CMK (cell line): ENCODE measurements around the gene SYNC.
"Not testable (repeated sequence)": the region's sequence is repeated elsewhere in the genome, so short reads cannot be mapped to it uniquely, and the experiment has no call there.

ENCODE experiments used
- DNase-seq: peaks from one replicate; pipeline ENCODE4 v3.0.0-alpha.2; 2010; ENCODE audit warnings: low read depth

The SYNC gene

DNA sequence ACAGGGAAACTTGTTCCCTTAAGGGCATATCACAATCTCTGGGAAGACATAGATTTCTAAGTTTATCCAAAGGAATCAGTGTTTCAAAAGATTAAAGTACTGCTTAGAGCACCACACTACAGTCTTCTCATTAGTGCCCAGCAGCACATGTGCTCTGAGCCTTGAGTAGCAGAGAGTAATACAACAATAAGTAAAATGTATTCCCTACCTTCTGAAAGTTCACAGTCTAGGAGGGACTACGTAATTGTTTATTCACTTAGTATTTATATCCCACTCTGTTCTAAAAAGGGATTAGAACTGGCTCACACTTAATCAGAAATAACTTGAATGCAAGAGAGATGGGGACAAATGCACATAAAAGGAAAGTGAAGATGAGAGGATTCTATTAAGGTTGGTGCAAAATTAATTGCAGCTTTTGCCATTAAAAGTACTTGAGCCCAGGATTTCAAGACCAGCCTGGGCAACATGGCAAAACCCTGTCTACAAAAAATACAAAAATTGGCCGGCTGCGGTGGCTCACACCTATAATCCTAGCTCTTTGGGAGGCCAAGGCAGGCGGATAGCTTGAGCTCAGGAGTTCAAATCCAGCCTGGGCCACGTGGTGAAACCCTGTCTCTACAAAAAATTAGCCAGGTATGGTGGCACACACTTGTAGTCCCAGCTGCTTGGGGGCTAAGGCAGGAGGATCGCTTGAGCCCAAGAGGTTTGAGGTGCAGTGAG lies 9.0 kb downstream of the SYNC start:
- DNase-seq, result no peak

DNA sequence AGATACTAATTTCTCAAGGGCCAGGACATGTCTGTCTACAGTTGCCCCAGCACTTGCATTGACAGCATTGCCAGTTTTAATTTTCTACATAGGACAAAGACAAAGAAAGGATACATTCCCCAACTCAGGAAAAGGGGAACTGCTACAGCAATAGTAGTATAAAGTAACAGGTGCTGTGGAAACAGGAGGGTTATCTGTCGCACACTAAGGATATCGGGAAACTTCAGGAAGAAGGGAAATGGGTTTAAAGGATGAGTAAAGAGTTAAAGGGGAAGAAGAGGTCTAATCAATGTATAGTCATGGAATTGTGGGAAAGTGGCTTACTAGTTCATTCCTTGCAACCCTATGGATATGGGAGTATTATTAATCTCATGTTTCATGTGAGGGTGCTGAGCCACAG lies 16.2 kb downstream of the SYNC start:
- no peak for DNase-seq

- no peak for DNase-seq
These were observed 17.1 kb downstream of the SYNC start for GRCh38 chr1:32685498-32685897.

GRCh38 chr1:32684167-32684811 lies 18.3 kb downstream of the SYNC start:
- DNase-seq, result no peak

DNA sequence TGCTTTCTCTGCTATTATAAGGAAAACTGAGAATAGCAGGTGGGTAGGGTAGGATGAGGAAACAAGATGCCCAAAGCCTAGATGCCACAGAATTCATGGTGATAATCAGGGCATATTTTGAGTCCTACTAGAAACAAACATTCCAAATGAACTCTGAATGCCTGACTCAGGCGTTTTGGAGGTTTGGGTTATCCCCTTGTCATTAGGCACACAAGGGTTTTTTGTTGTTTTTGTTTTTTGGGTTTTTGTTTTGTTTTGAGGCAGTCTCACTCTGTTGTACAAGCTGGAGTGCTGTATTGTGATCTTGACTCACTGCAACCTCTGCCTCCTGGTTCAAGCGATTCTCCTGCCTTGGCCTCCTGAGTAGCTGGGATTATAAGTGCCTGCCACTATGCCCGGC lies 19.2 kb downstream of the SYNC start:
- DNase-seq, result no peak

DNA sequence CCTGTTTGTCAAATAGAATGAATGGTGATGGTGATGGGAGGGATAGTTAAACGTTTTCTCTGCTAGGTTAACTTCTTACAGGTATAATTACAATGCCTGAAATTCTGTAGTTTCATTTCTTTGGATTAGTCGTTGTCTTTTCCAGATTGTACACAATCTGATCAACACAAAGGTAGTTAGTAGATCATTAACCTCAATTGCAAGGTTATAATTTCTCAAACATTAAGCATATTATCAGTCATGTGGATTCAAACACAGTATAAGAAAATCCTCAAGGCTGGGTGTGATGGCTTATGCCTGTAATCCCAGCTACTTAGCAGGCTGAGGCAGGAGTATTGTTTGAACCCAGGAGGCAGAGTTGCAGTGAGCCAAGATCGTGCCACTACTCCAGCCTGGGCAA lies 20.6 kb downstream of the SYNC start:
- no peak for DNase-seq

DNA sequence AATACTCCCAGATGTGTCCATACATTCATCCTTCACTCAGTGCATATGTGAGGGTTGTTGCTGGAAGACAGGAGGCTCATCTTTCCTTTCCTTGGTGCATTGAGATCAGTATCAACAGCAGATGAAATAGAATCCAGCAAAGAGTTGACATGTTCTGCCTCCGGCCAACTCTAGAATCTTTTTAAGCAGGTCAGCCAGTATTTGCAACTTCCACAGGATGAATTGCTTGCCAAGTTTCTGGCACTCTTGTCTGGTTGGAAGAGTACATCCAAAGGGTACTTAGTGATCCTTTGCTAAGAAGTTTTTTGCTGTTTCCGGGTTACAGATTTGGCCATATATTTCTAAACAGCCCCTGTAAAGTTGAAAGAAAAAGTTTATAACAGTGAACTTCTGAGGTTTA lies 21.1 kb downstream of the SYNC start:
- DNase-seq, result no peak

DNA sequence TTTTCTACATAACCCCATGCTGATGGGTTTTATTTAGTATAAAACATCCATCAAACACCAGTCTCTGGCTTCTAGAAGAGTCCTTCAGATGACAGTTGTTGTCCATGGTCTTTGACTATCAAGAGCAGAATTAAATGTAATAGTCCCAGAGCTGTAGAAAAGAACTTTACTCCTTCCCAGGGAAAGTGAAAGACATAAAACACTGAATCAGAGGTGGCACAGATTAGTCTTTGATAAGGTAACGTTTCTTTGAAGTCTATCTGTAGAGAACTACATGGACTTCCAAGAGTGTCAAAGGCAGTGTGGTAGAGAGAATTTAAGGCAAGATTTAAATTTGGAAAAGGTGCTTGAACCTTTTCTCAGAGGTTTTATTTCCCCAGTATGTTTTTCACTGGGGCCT lies 21.9 kb downstream of the SYNC start:
- DNase-seq, result no peak

DNA sequence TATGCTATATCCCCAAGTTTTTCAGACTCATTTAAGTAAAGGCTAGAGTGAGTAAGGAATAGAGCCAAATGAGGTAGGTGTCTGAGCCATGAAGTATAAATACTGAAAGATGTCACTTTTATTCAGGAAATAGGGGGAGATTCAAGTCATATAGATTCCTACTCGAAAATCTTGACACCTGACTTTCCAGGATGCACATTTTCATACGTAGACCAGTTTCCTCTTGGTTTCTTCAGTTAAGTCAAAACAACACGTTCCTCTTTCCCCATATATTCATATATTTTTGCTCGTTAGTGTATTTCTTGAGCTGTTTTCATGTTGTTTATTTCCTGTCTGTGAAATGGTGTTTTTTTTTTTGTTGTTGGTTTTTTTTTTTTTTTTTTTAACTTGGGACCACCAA lies 22.6 kb downstream of the SYNC start:
- DNase-seq, result not testable (repeated sequence)

GRCh38 chr1:32676945-32677344 lies 25.6 kb downstream of the SYNC start:
- no peak for DNase-seq

GRCh38 chr1:32668716-32669115 lies 33.9 kb downstream of the SYNC start:
- not testable (repeated sequence) for DNase-seq

DNA sequence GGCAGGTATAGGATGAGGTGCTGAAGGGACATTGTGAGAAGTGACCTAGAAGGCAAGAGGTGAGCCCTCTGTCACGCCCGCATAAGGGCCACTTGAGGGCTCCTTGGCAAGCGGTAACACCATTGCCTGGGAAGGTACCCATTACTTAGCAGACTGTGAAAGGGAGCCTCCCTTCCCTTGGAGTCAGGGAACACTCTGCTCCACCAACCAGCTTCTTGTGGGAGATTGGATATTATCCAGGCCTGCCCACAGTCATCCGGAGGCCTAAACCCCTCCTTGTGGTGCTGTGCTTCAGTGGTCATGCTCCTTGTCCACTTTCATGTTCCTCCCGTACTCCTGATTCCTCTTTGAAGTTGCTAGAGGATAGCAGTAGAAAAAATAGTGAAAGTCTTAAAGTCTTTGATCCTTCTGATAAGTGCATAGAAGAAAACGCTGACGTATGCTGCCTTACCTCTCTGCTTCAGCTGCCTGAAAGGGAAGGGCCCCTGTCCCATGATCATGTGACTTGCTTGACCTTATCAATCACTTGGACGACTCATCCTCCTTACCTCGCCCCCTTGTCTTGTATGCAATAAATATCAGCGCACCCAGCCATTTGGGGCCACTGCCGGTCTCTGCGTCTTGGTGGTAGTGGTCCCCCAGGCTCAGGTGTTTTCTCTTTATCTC lies 35.5 kb downstream of the SYNC start:
- DNase-seq, result no peak

GRCh38 chr1:32665915-32666314 lies 36.7 kb downstream of the SYNC start:
- no peak for DNase-seq

- DNase-seq, result no peak
These were observed 43.0 kb downstream of the SYNC start for GRCh38 chr1:32659581-32659980.

GRCh38 chr1:32652244-32652962 lies 50.2 kb downstream of the SYNC start:
- DNase-seq, result peak; percentile 17

DNA sequence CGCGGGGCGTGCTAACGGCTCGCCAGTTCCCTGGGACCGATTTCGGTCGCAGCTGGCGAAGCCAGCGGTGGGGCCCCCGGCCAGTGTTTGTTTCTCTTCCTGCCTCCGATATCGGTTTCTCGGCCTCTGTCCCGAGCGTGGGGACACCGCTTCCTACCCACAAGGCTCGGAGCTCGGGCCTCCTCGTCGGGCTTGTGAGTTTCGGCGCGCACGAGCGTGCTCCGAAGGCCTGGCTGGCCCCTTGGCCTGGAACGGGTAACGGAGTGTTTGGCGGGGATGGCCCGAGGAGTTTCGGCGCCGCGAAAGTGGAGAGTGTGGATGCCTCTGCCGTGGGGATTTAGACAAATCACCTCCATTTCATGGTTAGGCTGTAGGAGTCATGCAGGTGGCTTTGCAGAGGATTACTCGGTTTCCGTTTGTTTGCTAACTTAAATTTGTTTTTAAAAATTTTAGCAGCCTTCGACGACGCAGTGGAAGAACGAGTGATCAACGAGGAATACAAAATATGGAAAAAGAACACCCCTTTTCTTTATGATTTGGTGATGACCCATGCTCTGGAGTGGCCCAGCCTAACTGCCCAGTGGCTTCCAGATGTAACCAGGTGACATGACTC lies 51.0 kb downstream of the SYNC start:
- no peak for DNase-seq

DNA sequence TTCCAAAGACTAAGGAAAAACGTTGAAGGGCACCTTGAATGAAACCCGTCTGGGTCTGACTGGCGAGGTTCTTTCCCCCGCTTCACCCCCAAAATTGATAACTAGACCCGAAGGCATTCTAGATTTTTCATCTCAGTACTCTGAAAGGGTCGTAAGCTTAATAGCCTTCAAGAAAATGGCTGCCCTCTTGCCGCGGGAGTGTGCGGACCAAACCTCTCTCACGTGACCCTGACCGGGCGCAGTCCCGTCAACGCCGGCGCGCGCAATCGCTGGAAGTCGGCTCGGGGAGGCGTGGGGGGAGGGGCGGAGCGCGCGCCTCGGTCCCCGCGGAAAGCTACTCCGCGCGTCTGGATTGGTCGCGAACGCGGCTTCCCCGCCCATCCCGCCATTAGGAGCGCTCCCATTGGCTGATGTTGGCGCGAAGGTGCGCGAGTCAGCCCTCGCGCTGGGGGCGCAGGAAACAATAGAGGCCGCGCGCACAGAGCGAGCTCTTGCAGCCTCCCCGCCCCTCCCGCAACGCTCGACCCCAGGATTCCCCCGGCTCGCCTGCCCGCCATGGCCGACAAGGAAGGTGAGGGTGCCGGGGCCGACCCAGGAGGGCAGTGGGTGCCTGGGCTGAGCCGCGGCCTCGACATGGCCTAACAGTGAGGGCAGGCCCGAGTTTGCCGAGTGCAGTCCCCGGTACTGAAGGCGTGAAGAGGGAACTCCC lies 51.7 kb downstream of the SYNC start, which contains the start of gene RBBP4:
Gene RBBP4, plus strand, starts transcription at position 457 of the 709 bp plus-strand sequence. Its CDS starts 99 bp downstream, at position 556.
- DNase-seq, result peak; percentile 96

GRCh38 chr1:32650248-32650751 lies 52.3 kb downstream of the SYNC start, which contains the start of gene ZBTB8OS:
ZBTB8OS (minus strand) TSS chr1:32650550; CDS start chr1:32650529, 21 bp downstream.
- DNase-seq, result peak; percentile 96

- no peak for DNase-seq
These were observed 55.0 kb downstream of the SYNC start for GRCh38 chr1:32647308-32648134.

- DNase-seq, result no peak
These were observed 58.1 kb downstream of the SYNC start for GRCh38 chr1:32644426-32644825.
